K562 (cell line): ENCODE measurements around the gene AGFG1. TPM values are rescaled to one million over a fixed set of nuclear protein-coding genes. Genes with fewer than 3 reads are reported as not detected.

ENCODE experiments used
- ATAC-seq: fragments of 200-7000 bp; cut with Tn5 transposase; 3 replicates; pipeline ENCODE4 v1.9.1; 2020; ENCODE audit warnings: moderate library complexity
- BruUV-seq: library from RNA; stranded (reverse); fragments of 400-500 nt; replicated peaks from 2 replicates; lab custom pipeline; 2021; lab: Mats Ljungman, UMichigan
- CTCF ChIA-PET: fragments of 300-600 bp; formaldehyde crosslinking; extraction: SDS; loops from one replicate; lab custom pipeline; 2021; ENCODE audit warnings: low intra/inter-chr PET ratio; lab: Yijun Ruan, JAX
- POLR2A ChIA-PET: fragments of 300-600, 350-650 bp; sonication (Branson Sonifier 250); formaldehyde crosslinking; extraction: SDS; loops from one replicate; lab custom pipeline; 2021; ENCODE audit warnings: antibody characterized with exemption, inconsistent platforms; lab: Yijun Ruan, JAX
- DNase-seq, 4 experiments: peaks; one replicate each; pipeline versions ENCODE4 v3.0.0 to v3.0.0-alpha.2; 2011 to 2018; ENCODE audit warnings: low spot score in 3 of 4, mixed read lengths in 3 of 4; ENCODE audit errors: extremely low read depth in 1 of 4
- FAIRE-seq: peaks from 2 replicates; lab custom pipeline; 2011; peaks lifted over from hg19 to GRCh38; lab: Jason Lieb, UNC
- H2AFZ ChIP-seq: 2 replicates; pipeline ENCODE4 v1.6.0; 2011; ENCODE audit warnings: low read depth, low read length, control low read depth, inconsistent platforms
- H3K27ac ChIP-seq: fragments of 200-600 bp; 3 replicates; pipeline ENCODE4 v1.8.0; 2011; ENCODE audit warnings: low read depth, mild to moderate bottlenecking, control low read depth, inconsistent platforms, low read length, moderate library complexity, mixed read lengths; ENCODE audit errors: extremely low read depth
- H3K27me3 ChIP-seq, 2 experiments: fragments of 300-600 bp in 1 of 2; 2 replicates in 1 of 2; 3 replicates in 1 of 2; pipeline versions ENCODE4 v1.6.0 to v1.8.0; 2011; ENCODE audit warnings: inconsistent platforms in 2 of 2, low read length in 2 of 2, mild to moderate bottlenecking in 1 of 2, mixed read lengths in 1 of 2, moderate library complexity in 1 of 2; ENCODE audit not compliant: control insufficient read depth in 2 of 2, insufficient read depth in 2 of 2
- H3K36me3 ChIP-seq: fragments of 300-600 bp; 3 replicates; pipeline ENCODE4 v1.8.0; 2011; ENCODE audit warnings: mild to moderate bottlenecking, low read length, inconsistent platforms; ENCODE audit not compliant: control insufficient read depth, insufficient read depth
- H3K4me1 ChIP-seq, 2 experiments: fragments of 200-600 bp in 1 of 2; replicated peaks in 1 of 2; 2 replicates in 1 of 2; 3 replicates in 1 of 2; pipeline versions ENCODE4 v1.5.1 to v1.8.0; 2011; ENCODE audit warnings: inconsistent platforms in 2 of 2, low read length in 2 of 2, mild to moderate bottlenecking in 1 of 2, mixed read lengths in 1 of 2, moderate library complexity in 1 of 2; ENCODE audit not compliant: control insufficient read depth in 2 of 2, insufficient read depth in 2 of 2
- H3K4me2 ChIP-seq: 2 replicates; pipeline ENCODE4 v1.6.1; 2011; ENCODE audit warnings: low read length, control low read depth, inconsistent platforms, mixed read lengths; ENCODE audit not compliant: insufficient read depth
- H3K4me3 ChIP-seq: fragments of 200-600 bp; sonication (generic), shearing (Covaris generic); 2 replicates; pipeline ENCODE4 v1.5.1; 2016; ENCODE audit warnings: control low read depth, inconsistent platforms
- H3K79me2 ChIP-seq: fragments of 200-600 bp; 3 replicates; pipeline ENCODE4 v1.8.0; 2011; ENCODE audit warnings: low read length, inconsistent platforms; ENCODE audit not compliant: control insufficient read depth, insufficient read depth
- H3K9ac ChIP-seq, 2 experiments: 2 replicates each; pipeline versions ENCODE4 v1.6.0 to v1.6.1; 2011; ENCODE audit warnings: low read depth in 2 of 2, low read length in 2 of 2, control low read depth in 1 of 2, inconsistent platforms in 1 of 2, mild to moderate bottlenecking in 1 of 2, mixed read lengths in 1 of 2; ENCODE audit not compliant: insufficient read depth in 1 of 2
- H3K9me1 ChIP-seq: one replicate; pipeline ENCODE4 v1.6.0; 2011; ENCODE audit warnings: inconsistent platforms, mild to moderate bottlenecking, low read length, moderate library complexity; ENCODE audit not compliant: control insufficient read depth, insufficient read depth
- H3K9me3 ChIP-seq: replicated peaks from 2 replicates; pipeline ENCODE4 v1.5.1; 2011; ENCODE audit warnings: low read depth, low read length, inconsistent platforms; ENCODE audit not compliant: control insufficient read depth, insufficient read depth
- H4K20me1 ChIP-seq: replicated peaks from 2 replicates; pipeline ENCODE4 v1.6.1; 2011; ENCODE audit warnings: low read length, inconsistent platforms, mixed read lengths; ENCODE audit not compliant: control insufficient read depth, insufficient read depth
- ADNP ChIP-seq: fragments of 200-800 bp; sonication (Bioruptor generic); IDR thresholded peaks from 2 replicates; pipeline ENCODE4 v1.6.1; 2016; ENCODE audit warnings: missing genetic modification characterization, missing compliant biosample characterization
- ATF7 ChIP-seq: fragments of 450-650 bp; IDR thresholded peaks from 2 replicates; pipeline ENCODE4 v1.7.1; 2014; ENCODE audit warnings: mild to moderate bottlenecking, moderate library complexity
- BACH1 ChIP-seq: fragments of 200-800 bp; sonication (Bioruptor generic); IDR thresholded peaks from 2 replicates; pipeline ENCODE4 v1.6.1; 2016; ENCODE audit warnings: missing genetic modification characterization, missing compliant biosample characterization
- BRCA1 ChIP-seq, 2 experiments: fragments of 450-650 bp in 1 of 2; sonication (generic) in 1 of 2; formaldehyde crosslinking in 1 of 2; IDR thresholded peaks; 2 replicates each; pipeline versions ENCODE4 v1.5.0 to v1.6.1; 2017 to 2020; ENCODE audit warnings: mild to moderate bottlenecking in 1 of 2, missing genetic modification reagents in 1 of 2
- DPF2 ChIP-seq: fragments of 450-650 bp; IDR thresholded peaks from 2 replicates; pipeline ENCODE4 v1.6.1; 2016
- ELF2 ChIP-seq: fragments of 250-450 bp; sonication (Bioruptor Pico); IDR thresholded peaks from 2 replicates; pipeline ENCODE4 v1.5.0; 2021; ENCODE audit warnings: mild to moderate bottlenecking
- POLR2G ChIP-seq: fragments of 200-400 bp; formaldehyde crosslinking; IDR thresholded peaks from 2 replicates; pipeline ENCODE4 v1.6.1; 2017; ENCODE audit warnings: low read depth, mild to moderate bottlenecking, antibody characterized with exemption, low read length, moderate library complexity
- TOE1 ChIP-seq, 2 experiments: fragments of 450-650 bp in 1 of 2; sonication (generic) in 1 of 2; formaldehyde crosslinking in 1 of 2; IDR thresholded peaks; 2 replicates each; pipeline versions ENCODE4 v1.7.1 to v1.8.0; 2016 to 2022; ENCODE audit warnings: borderline replicate concordance in 2 of 2, mild to moderate bottlenecking in 2 of 2, antibody characterized with exemption in 1 of 2, inconsistent platforms in 1 of 2, low read depth in 1 of 2, missing genetic modification reagents in 1 of 2, moderate library complexity in 1 of 2
- ZC3H8 ChIP-seq: fragments of 450-650 bp; IDR thresholded peaks from 2 replicates; pipeline ENCODE4 v1.6.1; 2017
- ZFP36 ChIP-seq: fragments of 150-350 bp; IDR thresholded peaks from 2 replicates; pipeline ENCODE4 v1.6.1; 2018; ENCODE audit warnings: low read length, low read depth; ENCODE audit not compliant: partially characterized antibody
- ZNF717 ChIP-seq: fragments of 250-450 bp; sonication (Bioruptor Pico); IDR thresholded peaks from 2 replicates; pipeline ENCODE4 v1.5.0; 2021
- WGBS: fragments of 100-300 bp; shearing (Covaris generic); methylation state at CpG from one replicate; pipeline ENCODE4 v1.1.6; 2016; ENCODE audit warnings: low coverage, mixed read lengths; ENCODE audit not compliant: insufficient coverage; ENCODE audit errors: missing lambda C conversion rate; 5-methylcytosine and 5-hydroxymethylcytosine counted together
- in situ Hi-C: fragments of 300-500 bp; cut with MboI; formaldehyde crosslinking; loops from 4 replicates; pipeline ENCODE4 v1.15.0; 2018; ENCODE audit warnings: inconsistent platforms, mixed read lengths
- intact Hi-C: fragments of 100-400 bp; cut with micrococcal nuclease; formaldehyde crosslinking; loops from 2 replicates; pipeline ENCODE4 v1.14.2; 2022
- polyA plus RNA-seq, 8 experiments: library from polyadenylated mRNA; depleted of rRNA in 4 of 8; stranded (reverse) in 5 of 8; unstranded in 3 of 8; fragments of >200 nt; fragmentation: Nextera tagmentation in 2 of 8; fragmentation: Illumina TruSeq in 1 of 8; extraction: Ambion mirVana in 2 of 8; extraction: Trizol in 1 of 8; gene quantifications; 2 replicates each; pipeline versions ENCODE4 v1.2.1 to v1.2.3, GENCODE V29; 2011 to 2014; ENCODE audit warnings: inconsistent platforms in 1 of 8, missing spikeins in 1 of 8
- total RNA-seq, 7 experiments: library from RNA; depleted of rRNA in 6 of 7; stranded (reverse); fragments of >200 nt in 6 of 7; fragmentation: Illumina TruSeq in 2 of 7; extraction: Trizol in 2 of 7; gene quantifications; 2 replicates each; pipeline versions ENCODE4 v1.2.1 to v1.2.3, GENCODE V29; 2011 to 2021; ENCODE audit warnings: low replicate concordance in 1 of 7
- TF ChIP-seq, protein P1 (sequence below), 2 experiments: fragments of 450-650 bp in 1 of 2; sonication (generic) in 1 of 2; formaldehyde crosslinking in 1 of 2; IDR thresholded peaks in 1 of 2; conservative IDR thresholded peaks in 1 of 2; 2 replicates each; pipeline versions ENCODE4 v1.6.1 to v1.8.1; 2016 to 2023; ENCODE audit warnings: mild to moderate bottlenecking in 2 of 2, moderate library complexity in 2 of 2, inconsistent platforms in 1 of 2, missing genetic modification reagents in 1 of 2
- TF ChIP-seq, protein P2 (sequence below): IDR thresholded peaks from 3 replicates; pipeline ENCODE4 v1.6.1; 2011; ENCODE audit warnings: borderline replicate concordance, mild to moderate bottlenecking, moderate library complexity; ENCODE audit not compliant: insufficient read length; ENCODE audit errors: extremely low read depth
- TF ChIP-seq, protein P3 (sequence below): fragments of 450-650 bp; formaldehyde crosslinking; IDR thresholded peaks from 2 replicates; pipeline ENCODE4 v1.4.0; 2022; ENCODE audit warnings: mild to moderate bottlenecking, moderate library complexity
- TF ChIP-seq, protein P4 (sequence below): sonication (generic); formaldehyde crosslinking; IDR thresholded peaks from 2 replicates; pipeline ENCODE4 v1.8.0; 2022; ENCODE audit warnings: mild to moderate bottlenecking, missing genetic modification reagents, borderline replicate concordance

AGFG1 gene
- total and polyA plus RNA-seq, 9 of the 15 experiments (the other 6 are each of a cell fraction or from before 2014, with no cell fraction given) = 11.2 to 97.5 (median 36.0) TPM

DNA sequence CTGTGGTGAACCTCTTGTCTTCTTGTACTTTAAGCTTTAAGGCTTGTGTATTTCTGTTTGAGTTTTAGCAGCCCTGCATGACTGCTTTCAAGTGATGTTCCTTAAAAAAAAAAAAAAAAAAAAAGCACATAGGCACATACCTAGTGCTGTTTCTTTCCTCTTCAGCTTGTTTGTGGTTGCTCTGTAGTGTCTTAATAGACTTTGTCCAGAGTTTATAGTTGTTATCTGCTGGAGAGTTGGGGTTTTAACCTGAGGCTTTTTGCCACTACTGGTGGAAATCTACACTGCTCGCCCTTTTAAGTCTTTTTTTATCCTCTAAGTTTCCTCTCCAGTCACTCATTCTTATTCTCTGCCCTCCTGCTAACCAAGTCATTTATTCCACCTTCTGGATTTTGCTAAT lies 34.5 kb downstream of the AGFG1 start:
- H3K27ac ChIP-seq = 0 out of 3 replicates have a peak overlapping the region, but pooled peaks have one; percentile 43
- intact Hi-C loops = no loop called here
- peaks cover 2% of the 10 kb centered on the region for H3K9me1 ChIP-seq
- H3K4me3 ChIP-seq = no peak overlapping the region
- in situ Hi-C loops = no loop called here
- peaks cover 3 to 27% of the 10 kb centered on the region in 2 experiments; a peak in 4 of 5 replicates for H3K4me1 ChIP-seq
- no TSS peak for BruUV-seq
- POLR2A ChIA-PET = no interaction called here
- no peak overlapping the region for H2AFZ ChIP-seq
- FAIRE-seq (no peak), DNase-seq (no peak), ATAC-seq (no peak)
- H3K79me2 ChIP-seq = peaks cover 98% of the 10 kb centered on the region
- no peaks in the 10 kb centered on the region for H3K9me3 ChIP-seq
- CTCF ChIA-PET = no interaction called here
- H3K36me3 ChIP-seq = peaks cover 2% of the 10 kb centered on the region; the same call in 1 of the 3 replicates
- no peak overlapping the region for H3K9ac ChIP-seq
- peaks cover 13% of the 10 kb centered on the region; the same call in 1 of the 2 replicates for H4K20me1 ChIP-seq
- H3K4me2 ChIP-seq = no peak overlapping the region
- WGBS = 40% methylated on average over 1 of the region's 1 CpG
- H3K27me3 ChIP-seq = no peaks in the 10 kb centered on the region
- no peak for TF ChIP-seq POLR2G
- TF ChIP-seq ZC3H8 = no peak
- TF ChIP-seq ZFP36 = no peak
- TF ChIP-seq, protein P1, sequence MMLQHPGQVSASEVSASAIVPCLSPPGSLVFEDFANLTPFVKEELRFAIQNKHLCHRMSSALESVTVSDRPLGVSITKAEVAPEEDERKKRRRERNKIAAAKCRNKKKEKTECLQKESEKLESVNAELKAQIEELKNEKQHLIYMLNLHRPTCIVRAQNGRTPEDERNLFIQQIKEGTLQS (IDR thresholded peaks at IDR 0.05) = no peak
- TF ChIP-seq, protein P1 (CRISPR knock-in tag; conservative IDR thresholded peaks at IDR 0.05) = no peak
- TF ChIP-seq TOE1 (IDR thresholded peaks at IDR 0.05; ENCODE audit: borderline replicate concordance) = no peak
- no peak for TF ChIP-seq TOE1 (CRISPR knock-in tag; IDR thresholded peaks at IDR 0.05; ENCODE audit: borderline replicate concordance, low read depth)
- no peak for TF ChIP-seq BRCA1 (IDR thresholded peaks at IDR 0.05)
- no peak for TF ChIP-seq BRCA1 (CRISPR knock-in tag; IDR thresholded peaks at IDR 0.05)
- TF ChIP-seq, protein P2, sequence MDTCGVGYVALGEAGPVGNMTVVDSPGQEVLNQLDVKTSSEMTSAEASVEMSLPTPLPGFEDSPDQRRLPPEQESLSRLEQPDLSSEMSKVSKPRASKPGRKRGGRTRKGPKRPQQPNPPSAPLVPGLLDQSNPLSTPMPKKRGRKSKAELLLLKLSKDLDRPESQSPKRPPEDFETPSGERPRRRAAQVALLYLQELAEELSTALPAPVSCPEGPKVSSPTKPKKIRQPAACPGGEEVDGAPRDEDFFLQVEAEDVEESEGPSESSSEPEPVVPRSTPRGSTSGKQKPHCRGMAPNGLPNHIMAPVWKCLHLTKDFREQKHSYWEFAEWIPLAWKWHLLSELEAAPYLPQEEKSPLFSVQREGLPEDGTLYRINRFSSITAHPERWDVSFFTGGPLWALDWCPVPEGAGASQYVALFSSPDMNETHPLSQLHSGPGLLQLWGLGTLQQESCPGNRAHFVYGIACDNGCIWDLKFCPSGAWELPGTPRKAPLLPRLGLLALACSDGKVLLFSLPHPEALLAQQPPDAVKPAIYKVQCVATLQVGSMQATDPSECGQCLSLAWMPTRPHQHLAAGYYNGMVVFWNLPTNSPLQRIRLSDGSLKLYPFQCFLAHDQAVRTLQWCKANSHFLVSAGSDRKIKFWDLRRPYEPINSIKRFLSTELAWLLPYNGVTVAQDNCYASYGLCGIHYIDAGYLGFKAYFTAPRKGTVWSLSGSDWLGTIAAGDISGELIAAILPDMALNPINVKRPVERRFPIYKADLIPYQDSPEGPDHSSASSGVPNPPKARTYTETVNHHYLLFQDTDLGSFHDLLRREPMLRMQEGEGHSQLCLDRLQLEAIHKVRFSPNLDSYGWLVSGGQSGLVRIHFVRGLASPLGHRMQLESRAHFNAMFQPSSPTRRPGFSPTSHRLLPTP = no peak
- TF ChIP-seq, protein P3, sequence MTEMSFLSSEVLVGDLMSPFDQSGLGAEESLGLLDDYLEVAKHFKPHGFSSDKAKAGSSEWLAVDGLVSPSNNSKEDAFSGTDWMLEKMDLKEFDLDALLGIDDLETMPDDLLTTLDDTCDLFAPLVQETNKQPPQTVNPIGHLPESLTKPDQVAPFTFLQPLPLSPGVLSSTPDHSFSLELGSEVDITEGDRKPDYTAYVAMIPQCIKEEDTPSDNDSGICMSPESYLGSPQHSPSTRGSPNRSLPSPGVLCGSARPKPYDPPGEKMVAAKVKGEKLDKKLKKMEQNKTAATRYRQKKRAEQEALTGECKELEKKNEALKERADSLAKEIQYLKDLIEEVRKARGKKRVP (CRISPR knock-in tag) = no peak
- TF ChIP-seq, protein P4, sequence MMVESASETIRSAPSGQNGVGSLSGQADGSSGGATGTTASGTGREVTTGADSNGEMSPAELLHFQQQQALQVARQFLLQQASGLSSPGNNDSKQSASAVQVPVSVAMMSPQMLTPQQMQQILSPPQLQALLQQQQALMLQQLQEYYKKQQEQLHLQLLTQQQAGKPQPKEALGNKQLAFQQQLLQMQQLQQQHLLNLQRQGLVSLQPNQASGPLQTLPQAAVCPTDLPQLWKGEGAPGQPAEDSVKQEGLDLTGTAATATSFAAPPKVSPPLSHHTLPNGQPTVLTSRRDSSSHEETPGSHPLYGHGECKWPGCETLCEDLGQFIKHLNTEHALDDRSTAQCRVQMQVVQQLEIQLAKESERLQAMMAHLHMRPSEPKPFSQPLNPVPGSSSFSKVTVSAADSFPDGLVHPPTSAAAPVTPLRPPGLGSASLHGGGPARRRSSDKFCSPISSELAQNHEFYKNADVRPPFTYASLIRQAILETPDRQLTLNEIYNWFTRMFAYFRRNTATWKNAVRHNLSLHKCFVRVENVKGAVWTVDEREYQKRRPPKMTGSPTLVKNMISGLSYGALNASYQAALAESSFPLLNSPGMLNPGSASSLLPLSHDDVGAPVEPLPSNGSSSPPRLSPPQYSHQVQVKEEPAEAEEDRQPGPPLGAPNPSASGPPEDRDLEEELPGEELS (CRISPR knock-in tag) = no peak
- TF ChIP-seq ZNF717 = no peak
- TF ChIP-seq ATF7 = no peak
- TF ChIP-seq DPF2 = no peak
- TF ChIP-seq BACH1 (tag) = no peak
- no peak for TF ChIP-seq ADNP
- TF ChIP-seq ELF2 (CRISPR knock-in tag) = no peak
